Esophagus mucosa (tissue), 1 donor: Measurements from ENCODE around the gene GPC3. TPM values are rescaled to one million over a fixed set of nuclear protein-coding genes. Genes with fewer than 3 reads are reported as not detected.
"Not testable (repeated sequence)": the region's sequence is repeated elsewhere in the genome, so short reads cannot be mapped to it uniquely, and the experiment has no call there.

Source experiments
- ATAC-seq: fragments of 200-7000 bp; cut with Tn5 transposase; one replicate; pipeline ENCODE4 v1.9.1; 2020
- total RNA-seq: library from RNA; stranded (reverse); gene quantifications from one replicate; pipeline ENCODE4 v1.2.4, GENCODE V29; 2023
- donor health status: DM: yes; HTN: yes; CAD: no.

The GPC3 gene
- total RNA-seq, 1 donor from 2014 or later, result 0.28 TPM

DNA sequence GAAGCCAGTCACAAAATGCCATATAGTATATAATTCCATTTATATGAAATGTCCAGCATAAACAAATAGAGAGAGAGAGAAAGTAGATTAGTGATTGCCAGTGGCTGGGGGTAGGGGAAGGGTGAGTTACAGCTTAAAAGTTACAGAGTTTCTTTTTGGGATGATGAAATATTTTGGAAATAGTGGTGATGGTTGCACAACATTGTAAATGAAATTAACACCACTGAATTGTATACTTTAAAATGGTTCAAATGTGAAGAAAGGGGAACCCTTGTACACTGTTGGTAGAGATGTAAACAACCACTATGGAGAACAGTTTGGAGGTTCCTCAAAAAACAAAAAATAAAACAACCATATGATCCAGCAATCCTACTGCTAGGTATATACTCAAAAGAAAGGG is 439.0 kb downstream of the GPC3 start:
- no peak for ATAC-seq

- ATAC-seq, result no peak
Measured at GRCh38 chrX:133544778-133545177, 440.6 kb downstream of the GPC3 start.

GRCh38 chrX:133544115-133544514 is 441.3 kb downstream of the GPC3 start:
- ATAC-seq, result peak; percentile 82

DNA sequence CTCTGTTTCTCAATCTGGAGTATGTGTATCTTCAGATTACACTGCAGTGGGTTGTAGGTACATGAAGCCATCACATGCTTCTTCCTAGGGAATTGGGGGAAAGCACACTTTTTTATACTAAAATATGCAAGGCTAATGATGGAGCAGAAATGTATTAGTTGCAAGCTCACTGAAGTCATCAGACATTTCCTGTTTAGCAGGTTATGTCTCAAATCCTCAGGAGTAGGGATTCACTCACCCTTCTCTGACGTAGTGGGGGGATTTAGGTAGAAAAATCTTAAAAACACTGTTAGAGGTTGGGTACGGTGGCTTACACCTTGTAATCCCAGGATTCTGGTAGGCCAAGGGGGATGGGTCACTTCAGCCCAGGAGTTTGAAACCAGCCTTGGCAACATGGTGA is 441.7 kb downstream of the GPC3 start:
- ATAC-seq, result no peak

DNA sequence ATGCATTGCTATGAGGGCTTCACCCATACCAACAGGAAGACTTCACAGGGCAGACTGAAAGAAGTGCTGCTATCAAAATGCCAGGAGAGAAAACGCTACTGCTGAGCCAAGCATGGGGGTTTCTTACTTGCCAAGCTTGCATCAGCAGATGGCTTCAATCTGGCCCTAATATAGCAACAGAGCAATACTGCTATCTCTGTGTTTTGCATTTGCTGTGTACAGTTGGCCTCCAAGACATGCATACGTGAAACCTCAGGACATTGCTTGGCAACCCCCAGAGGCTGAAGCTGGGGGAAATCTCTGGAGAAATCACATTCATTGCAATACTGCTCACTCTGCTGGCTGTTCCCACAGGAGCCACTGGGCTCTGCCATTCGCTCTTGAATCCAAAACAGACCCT is 442.9 kb downstream of the GPC3 start:
- ATAC-seq, result no peak

DNA sequence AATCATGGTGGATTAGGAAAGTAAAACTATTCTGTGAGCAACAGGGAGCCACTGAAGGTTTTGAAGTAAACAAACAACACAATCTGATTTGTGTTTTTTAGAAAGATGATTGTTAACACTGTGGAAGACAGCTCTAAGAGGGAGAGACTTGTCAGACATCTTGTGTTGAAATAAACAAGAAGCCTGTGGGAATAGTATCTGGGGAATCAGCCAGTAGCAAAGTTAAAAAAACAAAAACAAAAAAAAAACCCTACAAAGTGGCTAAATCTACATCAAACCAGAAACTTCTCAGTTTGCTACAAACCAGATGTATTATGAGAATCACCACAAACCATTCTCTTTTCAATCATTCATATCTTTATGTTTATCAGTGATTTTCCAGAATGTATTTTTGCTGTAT is 444.4 kb downstream of the GPC3 start:
- no peak for ATAC-seq

- no peak for ATAC-seq
Measured at GRCh38 chrX:133538148-133538547, 447.2 kb downstream of the GPC3 start.

DNA sequence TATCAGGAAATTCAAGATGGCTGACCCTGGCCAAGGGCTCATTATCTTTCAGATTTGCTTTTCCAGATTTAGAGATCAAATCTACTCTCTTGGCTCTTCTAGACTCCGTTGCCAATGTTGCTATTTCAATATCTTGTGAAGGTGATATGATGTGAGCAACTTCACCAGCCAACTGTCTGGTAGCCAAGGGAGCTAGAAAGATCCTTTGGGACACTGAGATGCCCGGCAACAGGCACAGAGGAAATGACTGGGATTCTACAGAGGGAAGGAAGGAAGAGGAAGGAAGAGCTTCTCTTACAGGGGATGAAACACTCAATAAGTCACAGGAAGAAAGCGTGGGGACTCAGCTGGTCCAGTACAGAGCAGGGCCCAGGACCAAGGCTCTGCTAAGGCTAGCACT is 448.3 kb downstream of the GPC3 start:
- no peak for ATAC-seq

- no peak for ATAC-seq
Measured at GRCh38 chrX:133535066-133535465, 450.3 kb downstream of the GPC3 start.

DNA sequence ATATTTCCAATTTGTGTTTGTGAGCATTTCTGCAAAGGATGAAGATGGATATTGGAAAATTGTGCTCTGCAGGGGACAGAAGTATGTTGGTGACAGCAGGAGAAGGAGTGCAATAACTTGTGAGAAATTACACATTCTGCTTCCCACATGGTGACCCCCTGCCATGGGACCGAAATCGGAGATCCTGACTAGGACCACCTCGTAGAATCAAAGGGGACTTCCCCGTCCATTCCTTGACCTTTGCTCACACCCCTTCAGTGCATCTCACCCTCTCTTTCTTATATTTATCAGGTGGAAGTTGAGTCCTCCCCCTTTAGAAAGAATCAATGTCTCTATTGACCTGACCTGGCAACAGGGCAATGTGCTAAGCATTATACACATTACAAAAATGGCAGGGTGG is 451.2 kb downstream of the GPC3 start:
- ATAC-seq, result no peak

- ATAC-seq, result no peak
Measured at GRCh38 chrX:133533249-133533648, 452.1 kb downstream of the GPC3 start.

DNA sequence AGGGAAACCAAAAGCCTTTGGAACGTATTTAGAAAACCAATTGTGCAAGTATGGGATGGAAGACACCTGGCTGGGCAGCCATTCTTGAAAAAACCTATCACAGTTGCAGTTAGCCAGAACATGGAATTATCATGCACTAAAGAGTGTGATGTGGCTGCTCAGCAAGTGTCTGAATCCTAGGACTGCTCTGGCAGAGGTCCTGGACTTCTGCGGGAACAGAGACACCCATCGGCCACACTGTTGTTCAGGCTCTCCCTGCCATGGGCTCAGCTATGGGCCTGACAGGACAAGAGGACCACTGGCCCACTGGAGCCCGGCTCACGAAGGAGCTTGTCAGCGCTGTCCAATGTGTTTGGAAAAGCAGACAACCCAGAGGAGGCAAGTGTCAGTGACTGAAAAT is 454.4 kb downstream of the GPC3 start:
- no peak for ATAC-seq

- no peak for ATAC-seq
Measured at GRCh38 chrX:133529578-133529977, 455.8 kb downstream of the GPC3 start.

GRCh38 chrX:133527825-133528224 is 457.6 kb downstream of the GPC3 start:
- ATAC-seq, result no peak

DNA sequence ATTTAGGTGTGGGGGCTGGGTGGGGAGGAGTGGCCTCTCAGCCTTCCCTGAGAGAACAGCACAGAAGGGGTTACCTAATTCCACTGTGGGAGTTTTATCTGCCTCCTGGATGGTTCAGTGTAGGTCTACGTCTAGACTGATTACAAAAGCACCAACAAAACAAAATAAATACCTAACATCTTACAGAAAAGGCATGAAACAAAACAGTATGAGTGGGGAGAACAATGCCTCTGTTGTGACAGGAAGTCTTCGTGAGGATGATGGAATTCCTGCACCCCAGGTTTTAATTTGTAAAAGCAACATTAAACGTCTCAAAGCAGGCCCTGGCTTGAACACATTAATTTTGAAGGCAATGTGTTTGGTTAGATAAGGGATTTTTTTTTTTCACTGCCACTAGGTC is 458.0 kb downstream of the GPC3 start:
- no peak for ATAC-seq

- not testable (repeated sequence) for ATAC-seq
Measured at GRCh38 chrX:133526773-133527172, 458.6 kb downstream of the GPC3 start.

- ATAC-seq, result no peak
Measured at GRCh38 chrX:133523526-133523925, 461.9 kb downstream of the GPC3 start.

DNA sequence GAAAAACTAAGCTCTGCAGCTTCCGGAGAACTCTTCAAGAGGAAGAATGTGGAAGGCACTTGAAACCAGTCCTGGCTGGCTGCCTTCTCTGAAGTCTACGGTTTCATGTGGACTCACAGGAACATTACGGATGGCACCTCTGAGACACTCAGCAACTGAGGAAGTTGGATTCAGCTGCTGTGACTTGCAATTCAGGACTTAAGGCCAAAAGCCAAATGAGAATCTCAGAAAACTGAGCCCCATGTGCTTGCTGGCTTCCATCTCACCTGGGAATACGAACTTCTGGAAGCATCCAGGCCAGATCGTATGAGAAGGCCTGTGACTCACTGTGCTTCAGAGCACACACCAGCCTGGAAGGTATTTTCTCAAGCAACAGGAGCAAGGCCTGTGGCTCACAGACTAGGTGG is 462.3 kb downstream of the GPC3 start:
- no peak for ATAC-seq

GRCh38 chrX:133516686-133517085 is 468.7 kb downstream of the GPC3 start:
- no peak for ATAC-seq

- ATAC-seq, result no peak
Measured at GRCh38 chrX:133514486-133514885, 470.9 kb downstream of the GPC3 start.

DNA sequence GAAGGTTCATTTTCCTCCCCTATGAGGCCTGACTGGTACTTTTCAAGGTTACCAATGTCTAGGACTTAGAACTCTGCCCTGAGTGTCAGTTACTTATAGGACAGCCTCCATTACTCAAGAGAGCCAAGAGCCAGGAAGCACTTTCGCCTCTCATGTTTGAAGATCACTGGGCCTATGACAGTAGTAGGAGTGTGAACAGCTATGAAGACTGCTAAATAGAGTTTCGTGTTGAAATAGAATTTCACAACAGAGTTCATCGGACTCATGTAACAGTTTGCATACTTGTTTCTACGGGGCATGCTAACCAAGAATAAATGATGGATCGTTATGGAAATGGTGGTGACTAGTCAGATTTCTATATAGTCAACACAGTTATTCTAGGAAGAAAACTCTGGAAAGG is 472.3 kb downstream of the GPC3 start:
- no peak for ATAC-seq

DNA sequence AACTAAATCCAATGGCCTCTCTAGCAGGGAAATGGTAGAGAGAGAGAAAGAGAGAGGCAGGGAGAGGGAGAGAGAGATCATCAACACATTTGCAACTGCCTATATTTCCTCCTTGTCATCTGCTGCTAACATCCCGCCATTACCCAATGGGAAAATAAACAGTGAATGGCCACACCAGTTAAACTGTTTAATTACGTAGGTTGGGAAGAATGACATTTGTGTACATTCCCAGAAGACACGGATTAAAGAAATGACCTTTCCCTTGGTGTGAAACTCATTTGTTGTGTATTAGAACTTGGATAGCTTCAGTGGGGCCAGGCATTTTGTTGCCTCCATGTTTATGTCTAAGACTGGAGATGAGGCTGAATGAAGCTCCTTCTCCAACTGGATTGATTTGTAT is 474.4 kb downstream of the GPC3 start:
- ATAC-seq, result no peak

GRCh38 chrX:133497356-133497755 is 488.0 kb downstream of the GPC3 start:
- ATAC-seq, result no peak

DNA sequence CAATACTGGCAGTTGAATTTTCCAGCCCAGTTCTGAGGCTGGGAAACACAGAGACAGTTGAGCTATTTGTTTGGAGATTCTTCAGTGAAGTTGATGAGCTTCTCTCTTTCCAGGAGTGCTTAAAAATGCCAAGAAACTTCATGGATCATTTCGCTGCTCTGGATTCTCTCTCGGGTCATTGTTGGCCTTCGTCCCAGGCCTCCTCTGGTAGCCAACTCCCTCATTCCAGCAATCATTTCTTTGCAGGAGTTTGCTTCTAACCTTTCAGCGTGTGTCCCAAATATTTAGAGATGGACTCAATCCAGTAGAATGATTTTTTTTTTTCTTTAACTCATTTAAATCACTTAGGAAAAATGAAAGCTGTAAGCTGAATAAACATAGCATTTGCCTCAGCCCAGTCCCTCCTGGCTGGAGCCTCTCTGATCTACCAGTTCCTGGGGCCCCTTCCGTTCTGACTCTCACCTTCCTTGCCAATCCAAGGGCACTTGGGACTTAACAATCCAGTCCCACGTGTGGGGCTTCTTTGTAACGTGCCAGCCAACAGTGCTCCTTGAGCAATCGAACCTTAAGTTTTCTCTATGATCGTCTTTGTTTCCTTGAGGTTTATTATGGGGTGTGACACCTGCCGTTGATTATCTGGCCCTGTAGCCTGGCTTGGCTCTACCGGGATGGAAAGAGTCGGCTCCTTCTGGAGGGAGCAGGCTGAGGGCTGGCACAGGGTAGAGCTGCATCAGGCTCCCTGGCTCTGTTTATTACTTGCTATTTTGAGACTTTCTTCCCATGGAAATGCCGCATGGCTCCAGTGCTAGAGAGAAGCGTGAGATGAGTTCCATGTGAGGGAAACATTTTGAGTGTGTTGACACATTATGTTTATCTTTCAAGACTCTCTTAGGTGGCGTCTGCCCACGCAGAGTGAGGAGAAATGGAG is 489.7 kb downstream of the GPC3 start:
- ATAC-seq, result peak; percentile 35

DNA sequence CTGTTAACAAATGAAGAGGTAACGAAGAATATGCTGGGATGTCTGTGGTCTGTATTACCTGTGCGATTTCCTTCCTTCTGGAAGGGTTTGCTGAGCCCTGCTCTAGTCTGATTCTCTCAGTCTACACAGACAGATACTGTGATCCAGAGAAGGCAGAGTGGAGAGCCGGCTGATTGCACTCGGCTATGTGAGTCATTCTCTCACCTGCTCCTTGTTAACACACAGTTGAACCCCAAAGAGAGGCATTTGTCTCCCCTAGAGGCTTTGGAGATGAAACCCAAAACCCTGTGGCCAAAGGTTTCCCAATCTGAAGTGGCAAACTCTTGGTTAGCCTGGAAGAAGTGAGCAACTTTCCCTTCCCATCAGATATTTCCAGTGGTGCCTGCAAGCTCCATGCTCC is 492.0 kb downstream of the GPC3 start:
- ATAC-seq, result no peak
